Endothelial cell of umbilical vein (primary cell): Measurements from ENCODE around the gene TWF2. TPM values are rescaled to one million over a fixed set of nuclear protein-coding genes. Genes with fewer than 3 reads are reported as not detected.

ENCODE experiments used
- BruUV-seq: library from RNA; stranded (reverse); fragments of 400-500 nt; replicated peaks from 2 replicates; lab custom pipeline; 2021; lab: Mats Ljungman, UMichigan
- CTCF ChIA-PET: fragments of 300-600, 350-600 bp; sonication (Branson Sonifier 250); formaldehyde crosslinking; loops from one replicate; lab custom pipeline; 2021; ENCODE audit warnings: antibody characterized with exemption, inconsistent platforms; lab: Charles Lee
- POLR2A ChIA-PET: fragments of 300-600, 350-600 bp; sonication (Branson Sonifier 250); formaldehyde crosslinking; loops from one replicate; lab custom pipeline; 2021; ENCODE audit warnings: antibody characterized with exemption, inconsistent platforms; lab: Charles Lee
- DNase-seq: peaks from one replicate; pipeline ENCODE4 v3.0.0-alpha.2; 2011; ENCODE audit warnings: low read depth, low spot score
- FAIRE-seq: peaks from 2 replicates; lab custom pipeline; 2011; peaks lifted over from hg19 to GRCh38; lab: Jason Lieb, UNC
- H2AFZ ChIP-seq: 2 replicates; pipeline ENCODE4 v1.6.0; 2012; ENCODE audit warnings: low read depth, low read length, control low read depth, inconsistent platforms
- H3K27ac ChIP-seq: 2 replicates; pipeline ENCODE4 v1.5.1; 2011; ENCODE audit warnings: low read depth, mild to moderate bottlenecking, control low read depth, low read length, moderate library complexity; ENCODE audit not compliant: insufficient read depth
- H3K27me3 ChIP-seq, 2 experiments: 2 replicates each; pipeline versions ENCODE4 v1.6.0 to v1.6.1; 2011; ENCODE audit warnings: low read length in 2 of 2, mixed read lengths in 1 of 2; ENCODE audit not compliant: control insufficient read depth in 2 of 2, insufficient read depth in 2 of 2
- H3K36me3 ChIP-seq, 2 experiments: 2 replicates in 1 of 2; 3 replicates in 1 of 2; pipeline ENCODE4 v1.5.1; 2011; ENCODE audit warnings: low read length in 2 of 2, mild to moderate bottlenecking in 1 of 2, moderate library complexity in 1 of 2; ENCODE audit not compliant: control insufficient read depth in 2 of 2, insufficient read depth in 2 of 2; ENCODE audit errors: extremely low read depth in 1 of 2
- H3K4me1 ChIP-seq: 3 replicates; pipeline ENCODE4 v1.5.1; 2011; ENCODE audit warnings: mild to moderate bottlenecking, low read length; ENCODE audit not compliant: control insufficient read depth, insufficient read depth; ENCODE audit errors: extremely low read depth
- H3K4me2 ChIP-seq: 2 replicates; pipeline ENCODE4 v1.6.1; 2011; ENCODE audit warnings: low read length, control low read depth, mixed read lengths; ENCODE audit not compliant: insufficient read depth
- H3K4me3 ChIP-seq, 3 experiments: fragments of 200-600 bp in 1 of 3; sonication (generic), shearing (Covaris generic) in 1 of 3; replicated peaks in 1 of 3; 2 replicates each; pipeline ENCODE4 v1.5.1; 2011 to 2016; ENCODE audit warnings: control low read depth in 3 of 3, low read length in 3 of 3, mild to moderate bottlenecking in 2 of 3, inconsistent platforms in 1 of 3, low read depth in 1 of 3, moderate library complexity in 1 of 3; ENCODE audit not compliant: insufficient read depth in 1 of 3
- H3K79me2 ChIP-seq: 2 replicates; pipeline ENCODE4 v1.6.0; 2012; ENCODE audit warnings: low read length, inconsistent platforms; ENCODE audit not compliant: control insufficient read depth, insufficient read depth
- H3K9ac ChIP-seq: replicated peaks from 2 replicates; pipeline ENCODE3; 2011; ENCODE audit warnings: low read length, control low read depth; ENCODE audit not compliant: insufficient read depth; ENCODE audit errors: extremely low read depth
- H3K9me1 ChIP-seq: replicated peaks from 3 replicates; pipeline ENCODE4 v1.6.0; 2011; ENCODE audit warnings: mild to moderate bottlenecking, low read length; ENCODE audit not compliant: control insufficient read depth, insufficient read depth; ENCODE audit errors: extremely low read depth
- H3K9me3 ChIP-seq: replicated peaks from 2 replicates; pipeline ENCODE4 v1.5.1; 2012; ENCODE audit warnings: low read length, inconsistent platforms; ENCODE audit not compliant: control insufficient read depth, insufficient read depth
- H4K20me1 ChIP-seq: replicated peaks from 2 replicates; pipeline ENCODE3; 2011; ENCODE audit warnings: mild to moderate bottlenecking, low read length; ENCODE audit not compliant: control insufficient read depth, insufficient read depth; ENCODE audit errors: extremely low read depth
- CTCF ChIP-seq, 2 donors: IDR thresholded peaks; 1 replicate in 1 of 2; 2 replicates in 1 of 2; pipeline ENCODE4 v1.5.1; 2011; ENCODE audit warnings: low read length in 2 of 2, mild to moderate bottlenecking in 2 of 2, moderate library complexity in 2 of 2, control low read depth in 1 of 2, inconsistent platforms in 1 of 2, low read depth in 1 of 2; ENCODE audit not compliant: insufficient read depth in 1 of 2; ENCODE audit errors: extremely low read depth in 1 of 2
- EZH2 ChIP-seq: IDR thresholded peaks from 2 replicates; pipeline ENCODE4 v1.6.1; 2012; ENCODE audit warnings: borderline replicate concordance, low read depth, mild to moderate bottlenecking, moderate library complexity, low read length, inconsistent platforms; ENCODE audit not compliant: severe bottlenecking
- FOS ChIP-seq: IDR thresholded peaks from 2 replicates; pipeline ENCODE4 v1.6.1; 2011; ENCODE audit warnings: mild to moderate bottlenecking, low read length, moderate library complexity, borderline replicate concordance; ENCODE audit not compliant: insufficient read depth
- GATA2 ChIP-seq: IDR thresholded peaks from 2 replicates; pipeline ENCODE4 v1.7.0; 2011; ENCODE audit warnings: low read depth, mild to moderate bottlenecking, moderate library complexity, mixed read lengths, low read length; ENCODE audit not compliant: insufficient read length, insufficient read depth
- JUN ChIP-seq: IDR thresholded peaks from 2 replicates; pipeline ENCODE4 v1.6.1; 2011; ENCODE audit warnings: borderline replicate concordance, low read depth; ENCODE audit not compliant: insufficient read length, insufficient read depth
- MAX ChIP-seq: IDR thresholded peaks from 2 replicates; pipeline ENCODE4 v1.6.1; 2011; ENCODE audit not compliant: insufficient read depth, insufficient read length
- MYC ChIP-seq: IDR thresholded peaks from one replicate; pipeline ENCODE4 v1.6.1; 2011; ENCODE audit warnings: mild to moderate bottlenecking, low read depth, low read length
- POLR2A ChIP-seq: IDR thresholded peaks from 2 replicates; pipeline ENCODE4 v1.6.1; 2012; ENCODE audit warnings: low read depth, mild to moderate bottlenecking, control low read depth, low read length
- POLR2AphosphoS5 ChIP-seq: IDR thresholded peaks from 2 replicates; pipeline ENCODE4 v1.6.1; 2012; ENCODE audit warnings: low read depth, mild to moderate bottlenecking, control low read depth, low read length, moderate library complexity; ENCODE audit not compliant: insufficient read depth
- dilution Hi-C: fragments of 300-500 bp; cut with MboI; formaldehyde crosslinking; loops from one replicate; pipeline ENCODE4 v1.15.0; 2019; ENCODE audit warnings: low sequenced_read_pairs; ENCODE audit not compliant: extremely low pct_ligation_motif_present
- intact Hi-C: fragments of 100-400 bp; cut with micrococcal nuclease; formaldehyde crosslinking; loops from one replicate; pipeline ENCODE4 v1.10.0; 2022
- polyA plus RNA-seq, 4 experiments: library from polyadenylated mRNA; depleted of rRNA in 3 of 4; stranded (reverse) in 3 of 4; unstranded in 1 of 4; fragments of >200 nt; gene quantifications; 2 replicates each; pipeline versions ENCODE4 v1.2.1 to v1.2.3, GENCODE V29; 2011 to 2012; ENCODE audit warnings: missing spikeins in 1 of 4
- total RNA-seq: library from RNA; stranded (reverse); gene quantifications from 2 replicates; pipeline ENCODE4 v1.2.3, GENCODE V29; 2021

Gene TWF2
- total and polyA plus RNA-seq, 2 donors (not counting 3 experiments of a cell fraction or from before 2014, with no cell fraction given): 82.9 to 134 TPM

GRCh38 chr3:52213005-52213404 lies 26.0 kb downstream of the TWF2 start:
- Histone ChIP-seq H3K4me3 (no peak overlapping the region), H3K27ac (no peak overlapping the region), H3K9me1 (no peaks in the 10 kb centered on the region), H3K9ac (no peak overlapping the region), H3K27me3 (no peaks in the 10 kb centered on the region), H2AFZ (no peak overlapping the region), H3K36me3 (peaks cover 29 to 46% of the 10 kb centered on the region in 2 experiments), H3K4me2 (no peak overlapping the region), H3K9me3 (no peaks in the 10 kb centered on the region), H3K79me2 (no peaks in the 10 kb centered on the region), H3K4me1 (peaks cover 15% of the 10 kb centered on the region), H4K20me1 (no peaks in the 10 kb centered on the region)
- no peak for FAIRE-seq
- no TSS peak for BruUV-seq
- dilution Hi-C loops (no loop called here), intact Hi-C loops (no loop called here)
- TF ChIP-seq MYC (no peak), POLR2A (no peak), POLR2AphosphoS5 (no peak), JUN (no peak), EZH2 (no peak), CTCF (IDR thresholded peaks at IDR 0.05; ENCODE audit: extremely low read depth in 1 of 2, insufficient read depth in 1 of 2, low read depth in 1 of 2, low read length in 2 of 2) (no peak), MAX (no peak), GATA2 (no peak), FOS (no peak)
- CTCF ChIA-PET: no interaction called here
- POLR2A ChIA-PET: no interaction called here
- no peak for DNase-seq
